ENCODE results near the gene DNAJC11.

- TF ChIP-seq CTCF (conservative IDR thresholded peaks at IDR 0.05 in 1 of 2, IDR thresholded peaks at IDR 0.05 in 1 of 2; ENCODE audit: extremely low read depth in 1 of 2, insufficient read depth in 1 of 2, low read depth in 1 of 2, low read length in 2 of 2) (no peak), EZH2 (IDR thresholded peaks at IDR 0.05; ENCODE audit: borderline replicate concordance, low read length) (no peak)
Observed at GRCh38 chr1:6638226-6638625, 63.4 kb downstream of the DNAJC11 start.

All from mammary epithelial cell (primary cell).